Heart right ventricle (tissue), 16 donors: ENCODE results near the gene FKBP6. TPM values are rescaled to one million over a fixed set of nuclear protein-coding genes. Genes with fewer than 3 reads are reported as not detected.
"Not testable (repeated sequence)": the region's sequence is repeated elsewhere in the genome, so short reads cannot be mapped to it uniquely, and the experiment has no call there.

Experiments used
- ATAC-seq, 8 donors: fragments of 200-7000 bp; cut with Tn5 transposase; one replicate each; pipeline ENCODE4 v1.9.1; 2020; ENCODE audit warnings: mild to moderate bottlenecking in 8 of 8, moderate library complexity in 8 of 8, moderate number of reproducible peaks in 1 of 8
- DNase-seq, 2 donors: peaks; one replicate each; pipeline ENCODE4 v3.0.0-alpha.2; 2020
- H3K27ac ChIP-seq, 10 donors: fragments of 200-600 bp; sonication (generic) in 2 of 10; one replicate each; pipeline versions ENCODE4 v1.5.0 to v1.8.0; 2020 to 2022; ENCODE audit warnings: mild to moderate bottlenecking in 3 of 10
- H3K27me3 ChIP-seq, 7 donors: fragments of 200-600 bp; one replicate each; pipeline ENCODE4 v1.8.0; 2021 to 2022; ENCODE audit warnings: mild to moderate bottlenecking in 2 of 7
- H3K36me3 ChIP-seq, 9 donors: fragments of 200-600 bp; sonication (generic) in 1 of 9; one replicate each; pipeline versions ENCODE4 v1.5.0 to v1.8.0; 2020 to 2022; ENCODE audit warnings: mild to moderate bottlenecking in 2 of 9
- H3K4me1 ChIP-seq, 9 donors: fragments of 200-600 bp; sonication (generic) in 1 of 9; one replicate each; pipeline versions ENCODE4 v1.5.0 to v1.8.0; 2020 to 2022; ENCODE audit warnings: mild to moderate bottlenecking in 4 of 9
- H3K4me3 ChIP-seq, 10 donors: fragments of 200-600 bp; sonication (generic) in 2 of 10; one replicate each; pipeline versions ENCODE4 v1.5.0 to v1.8.0; 2020 to 2022; ENCODE audit warnings: mild to moderate bottlenecking in 7 of 10, moderate library complexity in 2 of 10
- H3K9me3 ChIP-seq, 11 donors: fragments of 200-600 bp in 10 of 11; sonication (generic) in 2 of 11; one replicate each; pipeline versions ENCODE4 v1.5.0 to v1.8.0; 2013 to 2022; ENCODE audit warnings: mild to moderate bottlenecking in 2 of 11, control low read depth in 1 of 11, moderate library complexity in 1 of 11
- CTCF ChIP-seq, 9 donors: fragments of 200-600 bp; sonication (generic) in 2 of 9; IDR thresholded peaks; one replicate each; pipeline versions ENCODE4 v1.5.0 to v1.8.0; 2021 to 2022; ENCODE audit warnings: antibody characterized with exemption in 9 of 9, mild to moderate bottlenecking in 5 of 9, moderate library complexity in 1 of 9
- WGBS, 2 donors: extraction: QIAGEN DNeasy Blood & Tissue Kit; methylation state at CpG; one replicate each; pipeline ENCODE4 v1.1.7; 2013; ENCODE audit warnings: inconsistent platforms in 1 of 2; 5-methylcytosine and 5-hydroxymethylcytosine counted together
- intact Hi-C, 10 donors: fragments of 100-400 bp; cut with DNase I; formaldehyde crosslinking; loops; one replicate each; pipeline versions ENCODE4 v1.11.1 to v1.14.2; 2022
- polyA plus RNA-seq, 2 donors: library from polyadenylated mRNA; stranded (reverse); fragments of 200-250 nt; gene quantifications; one replicate each; pipeline ENCODE4 v1.2.3, GENCODE V29; 2013
- total RNA-seq, 10 donors: library from RNA; stranded (reverse); fragmentation: NEBNext Ultra II Directional in 3 of 10; extraction: Animal tissue kit (Norgen Biotek cat#: 25700) in 3 of 10; gene quantifications; one replicate each; pipeline versions ENCODE4 v1.2.1 to v1.2.4, GENCODE V29; 2021 to 2023
- donor health status: Arrhythmogenic right ventricular cardiomyopathy.
- donor health status: ischemic (EF 13 %, LVEDD 7.1; RV severe dilation, severe dysfunction).
- donor health status: healthy with polysubstance abuse.
- donor health status: DM: no; HTN: yes; CAD: no.
- donor health status: DM: no; HTN: no; CAD: no.
- donor health status: ischemic (EF 25% LVEDD 6.9; RV normal size, moderate dysfunction).
- donor health status: ischemic (EF 25% LVEDD 5.7; RV mildly dilated, moderate dysfunction).
- donor health status: healthy.
- donor health status: DM: yes; HTN: yes; CAD: no.
- donor health status: Ischemic cardiomyopathy.
- donor health status: ischemic (EF 35%, LVEDD 5.7; RV mildly dilated, moderate dysfunction).
- donor health status: nonischemic (EF 11% LVEDD 7.7; RV severe dilation, severe dysfunction).
- donor health status: DM: yes; HTN: yes; CAD: no.
- donor health status: PGD.
- donor health status: ischemic (EF 29% LVEDD 5.4; RV normal size, mild dysfunction).
- donor health status: nonischemic (EF 23%, LVEDD 6.1; RV moderate dilation, normal function).

The FKBP6 gene
- total and polyA plus RNA-seq, 12 donors = not detected

- intact Hi-C loops = loop anchor here in 1 of 10 donors (5.0 kb wide), 1 partner anchor 128 kb away; no protein-coding TSS in a partner anchor
- DNase-seq = peak; percentile 19 to 35
- not testable (repeated sequence) for H3K27me3 ChIP-seq, H3K9me3 ChIP-seq, H3K36me3 ChIP-seq
- 12 to 21% methylated on average over 28 to 29 of the region's 31 CpGs for WGBS, 2 donors
- H3K4me3 ChIP-seq = peak overlapping the region in 6 of 10 donors; percentile 8 to 37 (median 24)
- peak; percentile 35 to 81 (median 65) for ATAC-seq
- H3K4me1 ChIP-seq = peaks cover 0 to 11% (median 0%) of the 10 kb centered on the region in 9 donors
- H3K27ac ChIP-seq = peak overlapping the region in 2 of 10 donors; percentile 15 to 40
- TF ChIP-seq CTCF (IDR thresholded peaks at IDR 0.05) = peak in 7 of 9 donors; percentile 34 to 57 (median 51)
Measured at GRCh38 chr7:73324081-73324845, 3.7 kb upstream of the FKBP6 start.

- intact Hi-C loops, H3K27ac ChIP-seq, H3K27me3 ChIP-seq, H3K4me3 ChIP-seq, ATAC-seq, DNase-seq, H3K9me3 ChIP-seq, H3K36me3 ChIP-seq: not testable (repeated sequence)
- WGBS, 2 donors = 80 to 94% methylated on average over 6 of the region's 6 CpGs
- peaks cover 0 to 13% (median 0%) of the 10 kb centered on the region in 9 donors for H3K4me1 ChIP-seq
Measured at GRCh38 chr7:73325424-73325823, 2.5 kb upstream of the FKBP6 start.

- H3K36me3 ChIP-seq, H3K27ac ChIP-seq, H3K27me3 ChIP-seq, H3K4me3 ChIP-seq, H3K9me3 ChIP-seq, DNase-seq, ATAC-seq, intact Hi-C loops: not testable (repeated sequence)
- WGBS, 2 donors = 82 to 84% methylated on average over 7 to 11 of the region's 13 CpGs
- H3K4me1 ChIP-seq = peaks cover 0 to 21% (median 0%) of the 10 kb centered on the region in 9 donors
Measured at GRCh38 chr7:73327449-73327848, 512 bp upstream of the FKBP6 start.

GRCh38 chr7:73328696-73329095 lies 735 bp downstream of the FKBP6 start:
- Histone ChIP-seq H3K27me3 (peaks cover 0 to 4% (median 0%) of the 10 kb centered on the region in 7 donors), H3K9me3 (no peaks in the 10 kb centered on the region), H3K36me3 (no peaks in the 10 kb centered on the region), H3K4me1 (peaks cover 0 to 19% (median 0%) of the 10 kb centered on the region in 9 donors), H3K4me3 (no peak overlapping the region), H3K27ac (no peak overlapping the region)
- intact Hi-C loops = no loop called here
- no peak for ATAC-seq
- no peak for DNase-seq
- TF ChIP-seq CTCF (IDR thresholded peaks at IDR 0.05) = no peak
- WGBS, 2 donors = 97 to 98% methylated on average over 10 of the region's 10 CpGs

GRCh38 chr7:73329861-73330581 lies 2.1 kb downstream of the FKBP6 start:
- no peak for TF ChIP-seq CTCF (IDR thresholded peaks at IDR 0.05)
- ATAC-seq = peak in 6 of 8 donors; percentile 53 to 75 (median 69)
- intact Hi-C loops = loop anchor here in 1 of 10 donors (10.0 kb wide), 1 partner anchor 115 kb away; no protein-coding TSS in a partner anchor
- H3K4me3 ChIP-seq = no peak overlapping the region
- H3K27me3 ChIP-seq = no peaks in the 10 kb centered on the region
- H3K27ac ChIP-seq = peak overlapping the region in 1 of 10 donors; percentile 63
- no peaks in the 10 kb centered on the region for H3K9me3 ChIP-seq
- DNase-seq = no peak
- H3K36me3 ChIP-seq = no peaks in the 10 kb centered on the region
- 32 to 57% methylated on average over 11 of the region's 11 CpGs for WGBS, 2 donors
- peaks cover 0 to 10% (median 0%) of the 10 kb centered on the region in 9 donors for H3K4me1 ChIP-seq
